GM20000 (cell line): Measurements from ENCODE around the gene CHRNB1.

Source experiments
- DNase-seq: peaks from one replicate; pipeline ENCODE4 v3.0.0; 2012; ENCODE audit warnings: low spot score
- CTCF ChIP-seq: IDR thresholded peaks from 2 replicates; pipeline ENCODE4 v1.5.1; 2012; ENCODE audit warnings: mild to moderate bottlenecking, control low read depth; ENCODE audit errors: extremely low read depth, missing control alignments

CHRNB1 gene

GRCh38 chr17:7408863-7409262 is 36.0 kb upstream of the CHRNB1 start:
- DNase-seq: no peak
- TF ChIP-seq CTCF: no peak

- TF ChIP-seq CTCF: no peak
- no peak for DNase-seq
Measured at GRCh38 chr17:7409716-7410115, 35.1 kb upstream of the CHRNB1 start.

GRCh38 chr17:7410634-7411426 is 34.0 kb upstream of the CHRNB1 start:
- TF ChIP-seq CTCF: no peak
- no peak for DNase-seq

- TF ChIP-seq CTCF: no peak
Measured at GRCh38 chr17:7411427-7411750, 33.5 kb upstream of the CHRNB1 start.

GRCh38 chr17:7413346-7413985 is 31.4 kb upstream of the CHRNB1 start:
- no peak for DNase-seq
- no peak for TF ChIP-seq CTCF

More at GRCh38 chr17:7411427-7411750, 33.5 kb upstream of the CHRNB1 start:
- DNase-seq: no peak

GRCh38 chr17:7414837-7415236 is 30.0 kb upstream of the CHRNB1 start:
- DNase-seq: no peak
- TF ChIP-seq CTCF: no peak

GRCh38 chr17:7415784-7416183 is 29.1 kb upstream of the CHRNB1 start:
- no peak for TF ChIP-seq CTCF
- no peak for DNase-seq
